ENCODE measurements around the gene TMEM233. TPM values are rescaled to one million over a fixed set of nuclear protein-coding genes. Genes with fewer than 3 reads are reported as not detected.

Gene TMEM233
- total and polyA plus RNA-seq, 12 donors, result 0.17 to 1.0 (median 0.53) TPM; not detected in 2

DNA sequence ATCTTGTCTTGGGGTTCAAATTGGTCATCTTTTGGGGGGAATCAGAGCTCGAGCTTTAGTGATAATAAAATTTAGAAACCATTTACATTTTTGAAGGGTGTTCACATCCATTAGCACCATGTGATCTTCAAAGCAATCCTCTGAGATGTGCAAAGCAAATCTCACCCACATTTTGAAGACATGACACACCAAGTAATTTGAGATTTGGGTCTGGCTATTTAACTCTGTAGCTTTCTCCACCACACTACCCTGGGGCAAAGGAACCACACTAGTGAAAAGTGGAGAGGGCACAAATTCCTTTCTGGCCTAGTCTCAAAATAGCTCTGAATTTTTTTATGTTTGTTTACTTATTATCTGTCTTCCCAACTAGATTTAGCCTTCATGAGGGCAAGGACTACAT, 46.6 kb upstream of the TMEM233 start:
- H3K4me1 ChIP-seq (replicated peaks in 1 of 2), result no peaks in the 10 kb centered on the region
- DNase-seq, result no peak
- TF ChIP-seq, protein P1, sequence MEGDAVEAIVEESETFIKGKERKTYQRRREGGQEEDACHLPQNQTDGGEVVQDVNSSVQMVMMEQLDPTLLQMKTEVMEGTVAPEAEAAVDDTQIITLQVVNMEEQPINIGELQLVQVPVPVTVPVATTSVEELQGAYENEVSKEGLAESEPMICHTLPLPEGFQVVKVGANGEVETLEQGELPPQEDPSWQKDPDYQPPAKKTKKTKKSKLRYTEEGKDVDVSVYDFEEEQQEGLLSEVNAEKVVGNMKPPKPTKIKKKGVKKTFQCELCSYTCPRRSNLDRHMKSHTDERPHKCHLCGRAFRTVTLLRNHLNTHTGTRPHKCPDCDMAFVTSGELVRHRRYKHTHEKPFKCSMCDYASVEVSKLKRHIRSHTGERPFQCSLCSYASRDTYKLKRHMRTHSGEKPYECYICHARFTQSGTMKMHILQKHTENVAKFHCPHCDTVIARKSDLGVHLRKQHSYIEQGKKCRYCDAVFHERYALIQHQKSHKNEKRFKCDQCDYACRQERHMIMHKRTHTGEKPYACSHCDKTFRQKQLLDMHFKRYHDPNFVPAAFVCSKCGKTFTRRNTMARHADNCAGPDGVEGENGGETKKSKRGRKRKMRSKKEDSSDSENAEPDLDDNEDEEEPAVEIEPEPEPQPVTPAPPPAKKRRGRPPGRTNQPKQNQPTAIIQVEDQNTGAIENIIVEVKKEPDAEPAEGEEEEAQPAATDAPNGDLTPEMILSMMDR (IDR thresholded peaks at IDR 0.05), result no peak
- TF ChIP-seq POLR2A (IDR thresholded peaks at IDR 0.05), result no peak
- intact Hi-C loops (cut with DNase I), result loop anchor here in 1 of 2 donors (10.0 kb wide), 2 partner anchors 102 to 572 kb away; no protein-coding TSS in a partner anchor
- WGBS, 4 donors, result 13 to 34% (median 23%) methylated on average over 1 of the region's 1 CpG
- H3K4me3 ChIP-seq, result no peak overlapping the region
- H3K9me3 ChIP-seq (replicated peaks in 1 of 3), result no peaks in the 10 kb centered on the region
- H3K27ac ChIP-seq, result no peak overlapping the region
- no peaks in the 10 kb centered on the region for H3K36me3 ChIP-seq (replicated peaks in 1 of 2)
- H3K27me3 ChIP-seq, result no peaks in the 10 kb centered on the region

DNA sequence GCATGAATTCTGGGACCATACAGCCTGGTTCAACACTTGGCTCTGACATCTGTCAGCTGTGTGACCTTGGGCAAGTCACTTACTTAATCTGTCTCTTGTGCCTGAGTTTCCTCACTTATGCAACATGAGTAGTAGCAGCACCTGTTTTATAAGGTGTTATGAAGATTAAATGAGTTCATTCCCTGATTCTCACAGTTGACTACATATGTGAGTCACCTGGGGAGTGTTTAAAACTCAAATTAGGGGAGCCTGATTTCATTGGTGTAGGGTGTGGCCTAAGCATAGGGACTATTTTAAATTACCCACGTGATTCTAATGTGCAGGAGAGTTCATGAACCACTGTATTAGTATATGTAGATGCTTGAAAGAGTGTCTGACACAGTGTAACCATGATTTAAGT, 36.7 kb upstream of the TMEM233 start:
- 44 to 52% (median 50%) methylated on average over 1 of the region's 1 CpG for WGBS, 4 donors
- DNase-seq, result no peak
- no peaks in the 10 kb centered on the region for H3K36me3 ChIP-seq (replicated peaks in 1 of 2)
- H3K27ac ChIP-seq, result no peak overlapping the region
- no peaks in the 10 kb centered on the region for H3K4me1 ChIP-seq (replicated peaks in 1 of 2)
- TF ChIP-seq POLR2A (IDR thresholded peaks at IDR 0.05), result no peak
- TF ChIP-seq, protein P1 (IDR thresholded peaks at IDR 0.05), result no peak
- no peak overlapping the region for H3K4me3 ChIP-seq
- intact Hi-C loops (cut with DNase I), result no loop called here
- H3K27me3 ChIP-seq, result no peaks in the 10 kb centered on the region
- no peaks in the 10 kb centered on the region for H3K9me3 ChIP-seq (replicated peaks in 1 of 3)

DNA sequence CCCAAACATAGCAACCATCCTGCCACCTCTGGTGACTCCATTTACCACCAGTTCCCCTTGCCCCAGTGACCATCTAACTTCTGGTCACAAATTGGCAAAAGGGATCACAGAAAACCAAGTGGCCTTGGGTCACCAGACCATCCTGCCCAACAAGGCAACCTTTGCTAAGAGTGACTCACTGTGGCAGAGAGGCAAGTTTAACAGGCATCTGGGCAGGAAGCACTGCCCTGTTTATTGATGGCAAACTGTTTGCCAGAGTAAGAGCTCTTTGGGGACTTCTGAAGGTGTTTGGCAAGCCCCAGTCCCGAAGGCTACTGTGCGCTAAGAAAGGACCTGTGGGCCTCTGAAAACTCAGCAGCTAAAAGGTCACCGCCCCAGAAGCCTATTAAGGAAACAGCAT, 28.2 kb upstream of the TMEM233 start:
- 89 to 93% (median 90%) methylated on average over 3 of the region's 3 CpGs for WGBS, 4 donors
- DNase-seq, result no peak
- Histone ChIP-seq H3K9me3 (replicated peaks in 1 of 3) (no peaks in the 10 kb centered on the region), H3K4me3 (no peak overlapping the region), H3K27me3 (no peaks in the 10 kb centered on the region), H3K27ac (no peak overlapping the region), H3K36me3 (replicated peaks in 1 of 2) (no peaks in the 10 kb centered on the region), H3K4me1 (replicated peaks in 1 of 2) (no peaks in the 10 kb centered on the region)
- intact Hi-C loops (cut with DNase I), result no loop called here
- TF ChIP-seq POLR2A (IDR thresholded peaks at IDR 0.05), result no peak
- TF ChIP-seq, protein P1 (IDR thresholded peaks at IDR 0.05), result no peak

DNA sequence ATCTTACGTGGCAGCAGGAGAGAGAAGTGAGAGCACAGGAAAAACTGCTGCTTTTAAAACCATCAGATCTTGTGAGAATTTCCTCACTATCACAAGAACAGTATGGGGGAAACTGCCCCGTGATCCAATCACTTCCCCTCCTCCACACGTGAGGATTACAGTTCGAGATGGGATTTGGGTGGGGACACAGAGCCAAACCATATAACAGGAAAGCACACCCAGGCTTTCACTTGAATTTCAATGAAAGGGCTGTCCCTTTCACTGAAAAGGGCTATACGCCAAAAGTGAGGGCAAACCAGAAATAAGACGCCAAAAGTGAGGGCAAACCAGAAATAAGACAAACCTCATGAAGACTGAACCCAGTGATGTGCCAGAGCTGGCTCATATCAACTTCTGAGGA, 22.8 kb upstream of the TMEM233 start:
- H3K9me3 ChIP-seq (replicated peaks in 1 of 3), result no peaks in the 10 kb centered on the region
- DNase-seq, result no peak
- no peak overlapping the region for H3K4me3 ChIP-seq
- H3K36me3 ChIP-seq (replicated peaks in 1 of 2), result no peaks in the 10 kb centered on the region
- intact Hi-C loops (cut with DNase I), result no loop called here
- WGBS, 4 donors, result 63 to 83% (median 73%) methylated on average over 6 of the region's 6 CpGs
- no peak overlapping the region for H3K27ac ChIP-seq
- H3K4me1 ChIP-seq (replicated peaks in 1 of 2), result no peaks in the 10 kb centered on the region
- H3K27me3 ChIP-seq, result no peaks in the 10 kb centered on the region
- TF ChIP-seq, protein P1 (IDR thresholded peaks at IDR 0.05), result no peak
- TF ChIP-seq POLR2A (IDR thresholded peaks at IDR 0.05), result no peak

Measured in adrenal gland (tissue), 12 donors.